HL-60 (cell line): Measurements from ENCODE around the gene MEIG1.

Experiments used
- DNase-seq, 2 experiments: peaks; one replicate each; pipeline ENCODE4 v3.0.0-alpha.2; 2010 to 2020; ENCODE audit warnings: low read depth in 1 of 2, low spot score in 1 of 2
- H3K27ac ChIP-seq: fragments of 250-450 bp; sonication (Bioruptor Pico); replicated peaks from 2 replicates; pipeline ENCODE4 v1.5.1; 2020; ENCODE audit warnings: mild to moderate bottlenecking, moderate library complexity
- H3K27me3 ChIP-seq: fragments of 250-450 bp; sonication (Bioruptor Pico); 2 replicates; pipeline ENCODE4 v1.5.1; 2021; ENCODE audit warnings: mild to moderate bottlenecking, moderate library complexity; ENCODE audit not compliant: insufficient read depth, poor library complexity, severe bottlenecking
- H3K4me3 ChIP-seq: replicated peaks from 2 replicates; pipeline ENCODE4 v1.5.1; 2011; ENCODE audit warnings: mild to moderate bottlenecking, control low read depth, low read length; ENCODE audit not compliant: insufficient read depth
- GABPA ChIP-seq: IDR thresholded peaks from 2 replicates; pipeline ENCODE4 v1.6.1; 2012; ENCODE audit warnings: low read depth
- POLR2AphosphoS5 ChIP-seq: IDR thresholded peaks from 2 replicates; pipeline ENCODE4 v1.6.1; 2012; ENCODE audit warnings: low read depth
- SPI1 ChIP-seq: IDR thresholded peaks from 2 replicates; pipeline ENCODE4 v1.6.1; 2012; ENCODE audit warnings: low read depth, mild to moderate bottlenecking, borderline replicate concordance
- TF ChIP-seq, protein P1 (sequence below): IDR thresholded peaks from 2 replicates; pipeline ENCODE4 v1.6.1; 2012; ENCODE audit warnings: low read depth; ENCODE audit not compliant: insufficient replicate concordance
- TF ChIP-seq, protein P2 (sequence below): IDR thresholded peaks from one replicate; pipeline ENCODE4 v1.5.1; 2011; ENCODE audit warnings: low read length, control low read depth, inconsistent platforms; ENCODE audit not compliant: insufficient read depth

Gene MEIG1

GRCh38 chr10:14916600-14916999, 42.6 kb upstream of the MEIG1 start:
- no peak for DNase-seq
- H3K4me3 ChIP-seq = no peak overlapping the region
- no peak overlapping the region for H3K27ac ChIP-seq
- H3K27me3 ChIP-seq = no peaks in the 10 kb centered on the region
- TF ChIP-seq, protein P1, sequence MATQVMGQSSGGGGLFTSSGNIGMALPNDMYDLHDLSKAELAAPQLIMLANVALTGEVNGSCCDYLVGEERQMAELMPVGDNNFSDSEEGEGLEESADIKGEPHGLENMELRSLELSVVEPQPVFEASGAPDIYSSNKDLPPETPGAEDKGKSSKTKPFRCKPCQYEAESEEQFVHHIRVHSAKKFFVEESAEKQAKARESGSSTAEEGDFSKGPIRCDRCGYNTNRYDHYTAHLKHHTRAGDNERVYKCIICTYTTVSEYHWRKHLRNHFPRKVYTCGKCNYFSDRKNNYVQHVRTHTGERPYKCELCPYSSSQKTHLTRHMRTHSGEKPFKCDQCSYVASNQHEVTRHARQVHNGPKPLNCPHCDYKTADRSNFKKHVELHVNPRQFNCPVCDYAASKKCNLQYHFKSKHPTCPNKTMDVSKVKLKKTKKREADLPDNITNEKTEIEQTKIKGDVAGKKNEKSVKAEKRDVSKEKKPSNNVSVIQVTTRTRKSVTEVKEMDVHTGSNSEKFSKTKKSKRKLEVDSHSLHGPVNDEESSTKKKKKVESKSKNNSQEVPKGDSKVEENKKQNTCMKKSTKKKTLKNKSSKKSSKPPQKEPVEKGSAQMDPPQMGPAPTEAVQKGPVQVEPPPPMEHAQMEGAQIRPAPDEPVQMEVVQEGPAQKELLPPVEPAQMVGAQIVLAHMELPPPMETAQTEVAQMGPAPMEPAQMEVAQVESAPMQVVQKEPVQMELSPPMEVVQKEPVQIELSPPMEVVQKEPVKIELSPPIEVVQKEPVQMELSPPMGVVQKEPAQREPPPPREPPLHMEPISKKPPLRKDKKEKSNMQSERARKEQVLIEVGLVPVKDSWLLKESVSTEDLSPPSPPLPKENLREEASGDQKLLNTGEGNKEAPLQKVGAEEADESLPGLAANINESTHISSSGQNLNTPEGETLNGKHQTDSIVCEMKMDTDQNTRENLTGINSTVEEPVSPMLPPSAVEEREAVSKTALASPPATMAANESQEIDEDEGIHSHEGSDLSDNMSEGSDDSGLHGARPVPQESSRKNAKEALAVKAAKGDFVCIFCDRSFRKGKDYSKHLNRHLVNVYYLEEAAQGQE = no peak
- TF ChIP-seq SPI1 = no peak
- no peak for TF ChIP-seq GABPA
- no peak for TF ChIP-seq POLR2AphosphoS5
- TF ChIP-seq, protein P2, sequence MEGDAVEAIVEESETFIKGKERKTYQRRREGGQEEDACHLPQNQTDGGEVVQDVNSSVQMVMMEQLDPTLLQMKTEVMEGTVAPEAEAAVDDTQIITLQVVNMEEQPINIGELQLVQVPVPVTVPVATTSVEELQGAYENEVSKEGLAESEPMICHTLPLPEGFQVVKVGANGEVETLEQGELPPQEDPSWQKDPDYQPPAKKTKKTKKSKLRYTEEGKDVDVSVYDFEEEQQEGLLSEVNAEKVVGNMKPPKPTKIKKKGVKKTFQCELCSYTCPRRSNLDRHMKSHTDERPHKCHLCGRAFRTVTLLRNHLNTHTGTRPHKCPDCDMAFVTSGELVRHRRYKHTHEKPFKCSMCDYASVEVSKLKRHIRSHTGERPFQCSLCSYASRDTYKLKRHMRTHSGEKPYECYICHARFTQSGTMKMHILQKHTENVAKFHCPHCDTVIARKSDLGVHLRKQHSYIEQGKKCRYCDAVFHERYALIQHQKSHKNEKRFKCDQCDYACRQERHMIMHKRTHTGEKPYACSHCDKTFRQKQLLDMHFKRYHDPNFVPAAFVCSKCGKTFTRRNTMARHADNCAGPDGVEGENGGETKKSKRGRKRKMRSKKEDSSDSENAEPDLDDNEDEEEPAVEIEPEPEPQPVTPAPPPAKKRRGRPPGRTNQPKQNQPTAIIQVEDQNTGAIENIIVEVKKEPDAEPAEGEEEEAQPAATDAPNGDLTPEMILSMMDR = no peak

GRCh38 chr10:14917827-14918226, 41.4 kb upstream of the MEIG1 start:
- H3K4me3 ChIP-seq = no peak overlapping the region
- no peak overlapping the region for H3K27ac ChIP-seq
- TF ChIP-seq, protein P2 = no peak
- no peak for TF ChIP-seq GABPA
- TF ChIP-seq SPI1 = no peak
- no peak for TF ChIP-seq POLR2AphosphoS5
- TF ChIP-seq, protein P1 = no peak
- H3K27me3 ChIP-seq = no peaks in the 10 kb centered on the region
- no peak for DNase-seq

DNA sequence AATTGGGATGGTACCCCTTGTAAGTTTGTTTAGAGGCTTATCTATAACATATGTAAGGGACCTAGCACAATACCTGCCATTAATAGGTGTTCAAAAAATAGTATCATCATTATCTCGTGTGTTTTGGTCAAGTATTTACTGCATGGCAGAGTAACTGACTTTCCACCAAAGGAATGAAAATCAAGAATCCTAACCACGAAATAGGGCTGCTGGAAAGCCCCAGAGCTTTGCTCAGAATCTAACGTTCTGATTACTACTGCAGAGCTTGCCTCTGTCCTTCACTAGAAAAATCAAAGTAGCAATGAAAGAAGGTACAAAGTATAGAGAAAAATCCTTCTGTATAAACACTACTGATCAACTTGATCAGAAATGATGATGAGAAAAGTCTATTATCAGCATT, 40.2 kb upstream of the MEIG1 start:
- Histone ChIP-seq H3K27me3 (no peaks in the 10 kb centered on the region), H3K27ac (no peak overlapping the region), H3K4me3 (no peak overlapping the region)
- no peak for TF ChIP-seq SPI1
- TF ChIP-seq POLR2AphosphoS5 = no peak
- TF ChIP-seq, protein P1 = no peak
- TF ChIP-seq, protein P2 = no peak
- no peak for TF ChIP-seq GABPA
- DNase-seq = no peak
